Measurements from ENCODE around the gene UFD1.

The UFD1 gene

DNA sequence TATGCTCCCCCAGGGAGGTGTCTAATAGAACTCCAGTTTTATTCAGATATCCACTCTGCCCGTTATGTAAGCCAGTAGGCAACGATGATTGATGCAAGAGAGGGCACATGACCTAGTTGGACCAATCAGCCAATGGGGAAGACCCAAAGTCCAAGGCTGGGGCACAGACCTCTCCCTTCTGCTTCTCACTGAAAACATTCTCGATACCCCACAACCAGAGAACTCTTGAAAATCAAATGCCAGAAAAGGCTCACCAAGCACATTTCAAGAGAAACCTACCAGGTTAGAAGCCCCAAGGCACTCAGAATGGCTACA is 54.9 kb downstream of the UFD1 start:
- no peaks in the 10 kb centered on the region for H3K27me3 Mint-ChIP-seq (ENCODE audit: low read depth, poor library complexity)
- TF ChIP-seq, protein P1, sequence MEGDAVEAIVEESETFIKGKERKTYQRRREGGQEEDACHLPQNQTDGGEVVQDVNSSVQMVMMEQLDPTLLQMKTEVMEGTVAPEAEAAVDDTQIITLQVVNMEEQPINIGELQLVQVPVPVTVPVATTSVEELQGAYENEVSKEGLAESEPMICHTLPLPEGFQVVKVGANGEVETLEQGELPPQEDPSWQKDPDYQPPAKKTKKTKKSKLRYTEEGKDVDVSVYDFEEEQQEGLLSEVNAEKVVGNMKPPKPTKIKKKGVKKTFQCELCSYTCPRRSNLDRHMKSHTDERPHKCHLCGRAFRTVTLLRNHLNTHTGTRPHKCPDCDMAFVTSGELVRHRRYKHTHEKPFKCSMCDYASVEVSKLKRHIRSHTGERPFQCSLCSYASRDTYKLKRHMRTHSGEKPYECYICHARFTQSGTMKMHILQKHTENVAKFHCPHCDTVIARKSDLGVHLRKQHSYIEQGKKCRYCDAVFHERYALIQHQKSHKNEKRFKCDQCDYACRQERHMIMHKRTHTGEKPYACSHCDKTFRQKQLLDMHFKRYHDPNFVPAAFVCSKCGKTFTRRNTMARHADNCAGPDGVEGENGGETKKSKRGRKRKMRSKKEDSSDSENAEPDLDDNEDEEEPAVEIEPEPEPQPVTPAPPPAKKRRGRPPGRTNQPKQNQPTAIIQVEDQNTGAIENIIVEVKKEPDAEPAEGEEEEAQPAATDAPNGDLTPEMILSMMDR (IDR thresholded peaks at IDR 0.05): no peak
- H3K36me3 Mint-ChIP-seq (ENCODE audit: low read depth): peaks cover 28% of the 10 kb centered on the region
- H3K9me3 Mint-ChIP-seq: peaks cover 3% of the 10 kb centered on the region
- H3K27ac Mint-ChIP-seq: no peak overlapping the region
- H3K4me3 Mint-ChIP-seq: no peak overlapping the region
- H3K4me1 Mint-ChIP-seq: peaks cover 9% of the 10 kb centered on the region
- no peak for DNase-seq

DNA sequence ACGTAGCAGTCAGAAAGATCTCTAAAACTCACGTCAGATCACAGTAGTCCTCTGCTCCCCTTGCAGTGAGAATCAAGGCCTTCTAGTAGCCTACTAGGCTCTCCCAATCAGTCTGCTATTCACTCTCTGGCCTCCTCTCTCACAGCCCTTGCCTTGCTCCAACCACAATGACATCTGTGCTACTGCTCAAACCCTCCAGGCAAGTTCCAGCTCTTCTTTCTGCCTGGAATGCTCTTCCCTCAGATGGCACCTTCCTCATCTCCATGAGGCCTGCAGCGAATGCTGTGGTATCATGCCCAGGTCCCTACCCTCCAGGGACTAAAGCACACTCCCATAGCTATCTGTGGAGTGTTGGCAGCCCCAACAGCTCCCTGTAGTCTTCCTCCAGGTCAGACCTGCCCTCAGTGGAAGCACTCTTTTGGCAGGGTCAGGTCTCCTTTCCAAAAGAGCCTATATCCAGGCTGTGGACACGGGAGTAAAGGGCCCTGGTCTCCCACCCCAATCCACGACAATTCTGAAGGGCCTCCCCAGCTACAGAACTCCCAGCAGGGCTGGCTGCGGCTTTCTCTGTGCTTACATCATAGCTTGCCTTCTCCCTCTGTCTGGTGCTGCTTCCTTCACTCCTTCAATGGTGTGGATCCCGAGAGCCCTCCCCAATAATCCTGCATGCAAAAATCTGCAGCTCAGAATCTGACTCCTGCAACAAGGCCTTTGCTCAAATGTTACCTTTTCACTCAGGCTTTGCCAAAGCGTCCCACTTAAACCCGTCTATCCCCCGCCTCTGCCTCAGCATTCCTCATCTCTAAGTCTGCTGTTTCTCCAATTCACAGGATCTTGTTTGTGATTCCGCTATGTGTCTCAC is 56.3 kb downstream of the UFD1 start:
- Mint-ChIP-seq H3K4me3 (no peak overlapping the region), H3K9me3 (peaks cover 8% of the 10 kb centered on the region), H3K4me1 (peaks cover 9% of the 10 kb centered on the region), H3K27ac (peak overlapping the region; percentile 76), H3K36me3 (ENCODE audit: low read depth) (peaks cover 35% of the 10 kb centered on the region), H3K27me3 (ENCODE audit: low read depth, poor library complexity) (no peaks in the 10 kb centered on the region)
- DNase-seq: no peak
- TF ChIP-seq, protein P1 (IDR thresholded peaks at IDR 0.05): no peak

DNA sequence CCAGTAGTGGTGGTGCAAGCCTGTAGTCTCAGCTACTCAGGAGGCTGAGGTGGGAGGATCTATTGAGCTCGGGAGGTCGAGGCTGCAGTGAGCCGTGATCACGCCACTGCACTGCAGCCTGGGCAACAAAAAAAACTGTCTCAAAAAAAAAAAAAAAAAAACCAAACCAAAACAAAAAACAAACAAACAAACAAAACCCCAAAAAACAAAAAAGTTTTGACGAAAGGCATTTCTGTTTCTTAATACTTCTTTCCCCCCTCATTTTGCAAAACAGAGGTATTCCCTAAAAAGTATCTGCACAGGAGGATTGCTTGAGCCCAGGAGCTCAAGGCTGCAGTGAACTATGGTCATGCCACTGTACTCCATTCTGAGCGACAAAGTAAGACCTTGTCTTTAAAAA is 58.7 kb downstream of the UFD1 start:
- peaks cover 23% of the 10 kb centered on the region for H3K9me3 Mint-ChIP-seq
- H3K27me3 Mint-ChIP-seq (ENCODE audit: low read depth, poor library complexity): peaks cover 4% of the 10 kb centered on the region
- H3K4me1 Mint-ChIP-seq: peaks cover 9% of the 10 kb centered on the region
- DNase-seq: no peak
- no peak overlapping the region for H3K27ac Mint-ChIP-seq
- TF ChIP-seq, protein P1 (IDR thresholded peaks at IDR 0.05): no peak
- no peak overlapping the region for H3K4me3 Mint-ChIP-seq
- H3K36me3 Mint-ChIP-seq (ENCODE audit: low read depth): peaks cover 42% of the 10 kb centered on the region

DNA sequence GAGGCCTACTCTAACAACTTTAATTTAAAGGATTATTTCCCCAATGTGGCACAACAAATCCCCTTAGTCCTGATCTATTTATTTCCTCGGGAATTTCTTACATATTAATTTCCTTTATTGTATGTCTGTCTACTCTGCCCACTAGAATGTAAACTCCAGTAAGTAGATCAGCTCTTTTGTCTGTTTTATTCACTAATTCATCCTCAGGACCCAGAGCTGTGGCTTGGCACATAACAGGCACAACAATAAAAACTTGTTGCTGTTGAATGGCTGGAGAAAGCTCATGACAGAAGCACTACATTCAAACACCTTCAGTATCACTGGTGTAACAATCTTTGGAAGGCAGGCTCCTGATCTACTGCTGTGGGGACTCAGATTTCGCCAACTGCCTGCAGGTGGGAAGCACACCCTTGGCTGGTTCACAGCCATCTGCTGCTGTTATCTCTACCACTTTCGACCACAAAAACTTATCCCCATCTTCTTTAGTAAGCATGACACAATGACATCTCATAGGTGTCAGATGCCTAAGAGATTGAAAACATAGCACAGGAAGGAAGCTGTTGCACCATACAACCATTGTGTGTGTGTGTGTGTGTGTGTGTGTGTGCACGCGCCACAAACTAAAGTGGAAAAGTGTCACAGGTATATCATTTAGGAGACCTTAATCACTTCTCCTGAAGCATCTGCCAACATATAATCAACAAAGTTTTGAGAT is 59.4 kb downstream of the UFD1 start:
- TF ChIP-seq, protein P1 (IDR thresholded peaks at IDR 0.05): no peak
- Mint-ChIP-seq H3K27me3 (ENCODE audit: low read depth, poor library complexity) (peaks cover 4% of the 10 kb centered on the region), H3K36me3 (ENCODE audit: low read depth) (peaks cover 45% of the 10 kb centered on the region), H3K4me1 (peaks cover 9% of the 10 kb centered on the region), H3K27ac (no peak overlapping the region), H3K4me3 (no peak overlapping the region), H3K9me3 (peaks cover 23% of the 10 kb centered on the region)
- DNase-seq: no peak

DNA sequence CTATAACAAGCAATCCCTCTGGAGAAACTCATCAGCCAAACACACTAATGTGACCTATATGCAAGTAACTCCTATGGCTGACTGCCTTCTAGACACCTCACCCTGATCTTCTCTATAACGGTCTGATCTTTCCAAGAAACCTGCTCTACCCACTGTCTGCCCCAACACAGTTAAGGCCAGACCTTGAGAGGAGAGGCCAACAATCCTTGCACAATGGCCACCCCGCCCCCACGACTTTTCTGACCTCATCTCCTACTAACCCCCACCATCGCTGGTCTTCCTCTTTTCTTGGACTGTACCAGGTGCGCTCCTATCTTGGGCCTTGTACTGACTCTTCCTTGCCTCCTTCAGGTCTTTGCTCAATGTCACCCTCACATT is 59.9 kb downstream of the UFD1 start:
- Mint-ChIP-seq H3K4me3 (no peak overlapping the region), H3K9me3 (peaks cover 23% of the 10 kb centered on the region), H3K27ac (no peak overlapping the region), H3K4me1 (peaks cover 9% of the 10 kb centered on the region), H3K36me3 (ENCODE audit: low read depth) (peaks cover 45% of the 10 kb centered on the region), H3K27me3 (ENCODE audit: low read depth, poor library complexity) (peaks cover 4% of the 10 kb centered on the region)
- TF ChIP-seq, protein P1 (IDR thresholded peaks at IDR 0.05): no peak
- no peak for DNase-seq

Measured in nephron progenitor cell (in vitro differentiated cells).